Stomach smooth muscle (tissue), 2 donors: ENCODE data around the gene MEMO1.
"Not testable (repeated sequence)": the region's sequence is repeated elsewhere in the genome, so short reads cannot be mapped to it uniquely, and the experiment has no call there.

Source experiments
- H3K27ac ChIP-seq: one replicate; pipeline ENCODE4 v1.7.0; 2013; ENCODE audit warnings: mild to moderate bottlenecking, low read length, inconsistent platforms
- H3K27me3 ChIP-seq, 2 donors: one replicate each; pipeline ENCODE4 v1.7.0; 2013; ENCODE audit warnings: low read length in 2 of 2; ENCODE audit not compliant: insufficient read depth in 2 of 2, control insufficient read depth in 1 of 2
- H3K36me3 ChIP-seq, 2 donors: one replicate each; pipeline ENCODE4 v1.7.0; 2013; ENCODE audit warnings: low read length in 2 of 2; ENCODE audit not compliant: control insufficient read depth in 2 of 2, insufficient read depth in 2 of 2
- H3K4me1 ChIP-seq: one replicate; pipeline ENCODE4 v1.7.0; 2013; ENCODE audit warnings: low read length; ENCODE audit not compliant: control insufficient read depth, insufficient read depth
- H3K4me3 ChIP-seq, 2 donors: one replicate each; pipeline ENCODE4 v1.7.0; 2013; ENCODE audit warnings: low read length in 2 of 2
- H3K9ac ChIP-seq, 2 donors: one replicate each; pipeline ENCODE4 v1.7.0; 2013; ENCODE audit warnings: low read length in 2 of 2, mild to moderate bottlenecking in 1 of 2
- H3K9me3 ChIP-seq, 2 donors: one replicate each; pipeline ENCODE4 v1.7.0; 2013; ENCODE audit warnings: low read length in 2 of 2; ENCODE audit not compliant: control insufficient read depth in 2 of 2
- donor health status: healthy.
- donor health status: Pancreatic carcinoma.

Gene MEMO1

GRCh38 chr2:32010670-32011484 is at the start of gene MEMO1:
MEMO1 (minus strand) TSS chr2:32011008; CDS start chr2:32010247, 761 bp downstream.
- peaks cover 10% of the 10 kb centered on the region for H3K4me1 ChIP-seq
- H3K27me3 ChIP-seq, result no peaks in the 10 kb centered on the region
- peak within 1 kb of the TSS; percentile 81 for H3K27ac ChIP-seq
- H3K9ac ChIP-seq, result peak within 1 kb of the TSS; percentile 74 to 81
- H3K36me3 ChIP-seq, result no peaks in the 10 kb centered on the region
- peak within 1 kb of the TSS; percentile 84 to 91 for H3K4me3 ChIP-seq
- H3K9me3 ChIP-seq, result no peaks in the 10 kb centered on the region

- no peak overlapping the region for H3K4me3 ChIP-seq
- no peaks in the 10 kb centered on the region for H3K36me3 ChIP-seq
- no peak overlapping the region for H3K9ac ChIP-seq
- no peak overlapping the region for H3K27ac ChIP-seq
- H3K4me1 ChIP-seq, result peaks cover 3% of the 10 kb centered on the region
- H3K9me3 ChIP-seq, result no peaks in the 10 kb centered on the region
- no peaks in the 10 kb centered on the region for H3K27me3 ChIP-seq
Observed at GRCh38 chr2:32060266-32060665, 49.5 kb upstream of the MEMO1 start.

- Histone ChIP-seq H3K27me3 (no peaks in the 10 kb centered on the region), H3K4me1 (no peaks in the 10 kb centered on the region), H3K27ac (no peak overlapping the region), H3K9ac (no peak overlapping the region), H3K36me3 (no peaks in the 10 kb centered on the region), H3K4me3 (no peak overlapping the region), H3K9me3 (no peaks in the 10 kb centered on the region)
Observed at GRCh38 chr2:32058130-32058529, 47.3 kb upstream of the MEMO1 start.

GRCh38 chr2:32054583-32054982 is 43.8 kb upstream of the MEMO1 start:
- H3K4me3 ChIP-seq, H3K27me3 ChIP-seq, H3K27ac ChIP-seq, H3K4me1 ChIP-seq, H3K9ac ChIP-seq, H3K9me3 ChIP-seq, H3K36me3 ChIP-seq: not testable (repeated sequence)

GRCh38 chr2:32051836-32052439 is 41.1 kb upstream of the MEMO1 start:
- Histone ChIP-seq H3K9me3 (no peaks in the 10 kb centered on the region), H3K36me3 (no peaks in the 10 kb centered on the region), H3K27me3 (no peaks in the 10 kb centered on the region), H3K4me1 (no peaks in the 10 kb centered on the region), H3K9ac (no peak overlapping the region), H3K27ac (no peak overlapping the region), H3K4me3 (no peak overlapping the region)

- no peaks in the 10 kb centered on the region for H3K9me3 ChIP-seq
- H3K9ac ChIP-seq, result no peak overlapping the region
- no peaks in the 10 kb centered on the region for H3K27me3 ChIP-seq
- H3K27ac ChIP-seq, result no peak overlapping the region
- H3K4me3 ChIP-seq, result no peak overlapping the region
- peaks cover 7% of the 10 kb centered on the region for H3K4me1 ChIP-seq
- no peaks in the 10 kb centered on the region for H3K36me3 ChIP-seq
Observed at GRCh38 chr2:32043561-32043960, 32.8 kb upstream of the MEMO1 start.

GRCh38 chr2:32039447-32040219 is 28.8 kb upstream of the MEMO1 start, which contains the start of gene DPY30:
DPY30 (minus strand) TSS chr2:32039805; CDS start chr2:32039456, 349 bp downstream.
- Histone ChIP-seq H3K27ac (peak within 1 kb of the TSS; percentile 72), H3K36me3 (no peaks in the 10 kb centered on the region), H3K9ac (peak within 1 kb of the TSS; percentile 76 to 86), H3K4me3 (peak within 1 kb of the TSS; percentile 62 to 89), H3K9me3 (no peaks in the 10 kb centered on the region), H3K4me1 (peaks cover 7% of the 10 kb centered on the region), H3K27me3 (no peaks in the 10 kb centered on the region)

GRCh38 chr2:32034198-32034887 is 23.5 kb upstream of the MEMO1 start:
- H3K4me3 ChIP-seq, H3K9ac ChIP-seq, H3K9me3 ChIP-seq, H3K27ac ChIP-seq, H3K27me3 ChIP-seq, H3K4me1 ChIP-seq: not testable (repeated sequence)
- H3K36me3 ChIP-seq, result peaks cover 0 to 11% of the 10 kb centered on the region in 2 donors

- not testable (repeated sequence) for H3K4me1 ChIP-seq, H3K4me3 ChIP-seq, H3K27ac ChIP-seq, H3K9me3 ChIP-seq, H3K9ac ChIP-seq, H3K27me3 ChIP-seq
- peaks cover 17 to 18% of the 10 kb centered on the region in 2 donors for H3K36me3 ChIP-seq
Observed at GRCh38 chr2:32018789-32019482, 8.1 kb upstream of the MEMO1 start.

- Histone ChIP-seq H3K27me3 (no peaks in the 10 kb centered on the region), H3K4me3 (no peak overlapping the region), H3K9ac (no peak overlapping the region), H3K36me3 (peaks cover 0 to 4% of the 10 kb centered on the region in 2 donors), H3K27ac (no peak overlapping the region), H3K9me3 (no peaks in the 10 kb centered on the region), H3K4me1 (peaks cover 10% of the 10 kb centered on the region)
Observed at GRCh38 chr2:32012872-32013271, 2.1 kb upstream of the MEMO1 start.
